Measurements from ENCODE around the gene SERINC4.
A peak's percentile ranks its signal among the peaks of the same experiment; 100 is the strongest.
"Not testable (repeated sequence)": the region's sequence is repeated elsewhere in the genome, so short reads cannot be mapped to it uniquely, and the experiment has no call there.

SERINC4 gene

DNA sequence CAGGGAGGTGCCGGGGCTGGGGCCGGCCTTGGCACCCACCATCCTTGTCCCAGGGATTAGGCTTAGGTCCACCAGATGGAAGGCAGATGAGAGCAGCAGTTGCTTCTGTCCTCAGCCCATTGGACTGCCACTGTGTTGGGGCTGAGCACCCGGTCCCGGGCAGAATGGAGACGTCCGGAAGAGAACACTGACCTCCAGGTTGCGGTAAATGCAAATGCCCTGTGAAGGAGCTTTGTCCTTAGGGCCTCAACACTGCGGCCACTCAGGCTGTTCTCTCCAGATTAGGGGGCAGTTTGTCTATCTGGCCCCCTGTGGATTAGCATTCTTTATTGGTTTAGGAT is at the start of gene SERINC4:
TSS of gene SERINC4 (minus strand) at position 276 of the 341 bp plus-strand sequence. CDS start at position 42, 234 bp downstream.
- TF ChIP-seq GATA1 (IDR thresholded peaks at IDR 0.05; ENCODE audit: low read depth, low read length) (no peak), POLR2A (IDR thresholded peaks at IDR 0.05; ENCODE audit: low read length) (no peak)
- no peak for DNase-seq

DNA sequence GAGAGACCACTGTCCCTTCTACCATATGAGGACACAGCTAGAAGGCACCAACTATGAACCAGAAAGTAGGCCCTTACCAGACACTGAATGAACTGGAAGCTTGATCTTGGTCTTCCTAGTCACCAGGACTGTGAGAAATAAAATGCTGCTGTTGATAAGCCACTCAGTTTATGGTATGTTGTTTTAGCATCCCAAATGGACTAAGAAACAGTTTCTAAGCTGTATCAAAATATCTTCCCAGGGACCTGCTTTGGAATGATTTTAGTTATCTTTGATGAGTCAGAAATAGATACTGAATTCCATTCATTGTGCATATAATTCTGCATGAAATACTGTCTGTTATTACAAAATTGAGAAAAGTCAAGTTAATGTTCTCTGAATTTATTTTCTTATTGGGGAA is 45.4 kb upstream of the SERINC4 start:
- DNase-seq, result no peak
- TF ChIP-seq GATA1 (IDR thresholded peaks at IDR 0.05; ENCODE audit: low read depth, low read length) (no peak), POLR2A (IDR thresholded peaks at IDR 0.05; ENCODE audit: low read length) (no peak)

DNA sequence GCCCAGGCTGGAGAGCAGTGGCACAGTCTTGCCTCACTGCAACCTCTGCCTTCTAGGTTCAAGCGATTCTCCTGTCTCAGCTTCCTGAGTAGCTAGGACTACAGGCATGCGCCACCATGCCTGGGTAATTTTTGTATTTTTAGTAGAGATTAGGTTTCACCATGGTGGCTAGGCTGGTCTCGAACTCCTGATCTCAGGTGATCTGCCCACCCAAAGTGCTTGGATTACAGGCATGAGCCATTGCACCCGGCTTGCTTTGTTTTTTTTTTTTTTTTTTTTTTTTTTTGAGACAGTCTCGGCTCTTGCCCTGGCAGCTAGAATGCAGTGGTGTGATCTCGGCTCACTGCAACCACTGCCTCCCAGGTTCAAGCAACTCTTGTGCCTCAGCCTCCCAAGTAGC is 32.5 kb upstream of the SERINC4 start:
- DNase-seq, result not testable (repeated sequence)

GRCh38 chr15:43831519-43832052 is 31.6 kb upstream of the SERINC4 start:
- DNase-seq, result not testable (repeated sequence)

- DNase-seq, result not testable (repeated sequence)
Measured at GRCh38 chr15:43830691-43831275, 30.8 kb upstream of the SERINC4 start.

DNA sequence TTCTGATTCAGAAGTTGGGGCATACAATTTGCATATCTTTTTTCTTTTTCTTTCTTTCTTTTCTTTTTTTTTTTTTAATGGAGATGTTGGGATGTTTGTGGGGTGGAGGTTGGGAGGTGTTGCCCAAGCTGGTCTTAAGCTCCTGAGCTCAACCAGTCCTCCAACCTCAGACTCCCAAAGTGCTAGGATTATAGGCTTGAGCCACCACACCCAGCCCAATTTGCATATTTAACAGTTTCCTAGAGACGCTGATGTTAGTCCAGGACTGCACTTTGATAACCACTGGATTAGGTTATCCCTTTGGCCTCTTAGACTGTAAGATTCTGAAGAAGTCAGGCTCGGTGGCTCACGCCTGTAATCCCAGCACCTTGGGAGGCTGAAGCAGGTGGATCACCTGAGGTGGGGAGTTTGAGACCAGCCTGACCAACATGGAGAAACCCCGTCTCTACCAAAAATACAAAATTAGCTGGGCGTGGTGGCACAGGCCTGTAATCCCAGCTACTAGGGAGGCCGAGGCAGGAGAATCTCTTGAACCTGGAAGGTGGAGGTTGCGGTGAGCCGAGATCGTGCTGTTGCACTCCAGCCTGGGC is 30.0 kb upstream of the SERINC4 start:
- not testable (repeated sequence) for DNase-seq

- TF ChIP-seq POLR2A (IDR thresholded peaks at IDR 0.05; ENCODE audit: low read length) (no peak), GATA1 (IDR thresholded peaks at IDR 0.05; ENCODE audit: low read depth, low read length) (no peak)
- peak; percentile 12 to 37 for DNase-seq
Measured at GRCh38 chr15:43828061-43828657, 28.1 kb upstream of the SERINC4 start.

DNA sequence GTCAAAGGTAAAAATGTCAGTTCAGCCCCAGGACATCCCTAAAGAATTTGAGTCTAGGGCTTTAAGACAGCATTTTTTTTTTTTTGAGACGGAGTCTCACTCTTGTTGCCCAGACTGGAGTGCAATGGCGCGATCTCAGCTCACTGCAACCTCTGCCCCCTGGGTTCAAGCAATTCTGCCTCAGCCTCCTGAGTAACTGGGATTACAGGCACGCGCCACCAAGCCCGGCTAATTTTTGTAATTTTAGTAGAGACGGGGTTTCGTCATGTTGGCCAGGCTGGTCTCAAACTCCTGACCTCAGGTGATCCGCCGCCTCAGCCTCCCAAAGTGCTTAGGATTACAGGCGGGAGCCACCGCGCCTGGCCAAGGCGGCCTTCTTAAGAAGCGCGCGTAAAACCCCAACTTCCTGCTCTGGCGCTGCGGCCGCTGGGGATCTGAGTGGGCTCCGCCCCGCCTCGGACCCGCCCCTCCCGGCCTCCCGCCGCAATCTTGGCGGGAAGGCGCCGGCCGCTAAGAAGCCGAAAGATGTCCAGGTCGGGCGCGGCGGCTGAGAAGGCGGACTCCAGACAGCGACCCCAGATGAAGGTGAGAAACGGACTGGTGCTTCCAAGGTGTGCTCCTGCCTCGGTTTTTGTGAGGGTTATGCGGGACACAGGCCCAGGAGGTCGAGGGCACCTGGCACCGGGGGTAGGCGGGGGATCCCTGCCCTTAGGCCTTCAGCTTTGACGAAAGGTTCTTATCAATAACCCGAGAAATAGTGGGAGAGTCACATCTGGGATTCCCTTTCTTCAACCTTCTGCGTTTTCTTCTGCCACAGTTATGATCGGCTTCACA is 26.7 kb upstream of the SERINC4 start, which contains the start of gene WDR76:
TSS of gene WDR76 (plus strand) at position 495 of the 834 bp plus-strand sequence. CDS start at position 526, 31 bp downstream.
- DNase-seq, result peak; percentile 93 to 94
- TF ChIP-seq GATA1 (IDR thresholded peaks at IDR 0.05; ENCODE audit: low read depth, low read length) (no peak), POLR2A (IDR thresholded peaks at IDR 0.05; ENCODE audit: low read length) (peak; percentile 72)

GRCh38 chr15:43826029-43826507 is 26.0 kb upstream of the SERINC4 start:
- TF ChIP-seq POLR2A (IDR thresholded peaks at IDR 0.05; ENCODE audit: low read length), result no peak
- no peak for TF ChIP-seq GATA1 (IDR thresholded peaks at IDR 0.05; ENCODE audit: low read depth, low read length)
- no peak for DNase-seq

GRCh38 chr15:43825305-43825704 is 25.3 kb upstream of the SERINC4 start:
- peak; percentile 20 to 37 for DNase-seq

DNA sequence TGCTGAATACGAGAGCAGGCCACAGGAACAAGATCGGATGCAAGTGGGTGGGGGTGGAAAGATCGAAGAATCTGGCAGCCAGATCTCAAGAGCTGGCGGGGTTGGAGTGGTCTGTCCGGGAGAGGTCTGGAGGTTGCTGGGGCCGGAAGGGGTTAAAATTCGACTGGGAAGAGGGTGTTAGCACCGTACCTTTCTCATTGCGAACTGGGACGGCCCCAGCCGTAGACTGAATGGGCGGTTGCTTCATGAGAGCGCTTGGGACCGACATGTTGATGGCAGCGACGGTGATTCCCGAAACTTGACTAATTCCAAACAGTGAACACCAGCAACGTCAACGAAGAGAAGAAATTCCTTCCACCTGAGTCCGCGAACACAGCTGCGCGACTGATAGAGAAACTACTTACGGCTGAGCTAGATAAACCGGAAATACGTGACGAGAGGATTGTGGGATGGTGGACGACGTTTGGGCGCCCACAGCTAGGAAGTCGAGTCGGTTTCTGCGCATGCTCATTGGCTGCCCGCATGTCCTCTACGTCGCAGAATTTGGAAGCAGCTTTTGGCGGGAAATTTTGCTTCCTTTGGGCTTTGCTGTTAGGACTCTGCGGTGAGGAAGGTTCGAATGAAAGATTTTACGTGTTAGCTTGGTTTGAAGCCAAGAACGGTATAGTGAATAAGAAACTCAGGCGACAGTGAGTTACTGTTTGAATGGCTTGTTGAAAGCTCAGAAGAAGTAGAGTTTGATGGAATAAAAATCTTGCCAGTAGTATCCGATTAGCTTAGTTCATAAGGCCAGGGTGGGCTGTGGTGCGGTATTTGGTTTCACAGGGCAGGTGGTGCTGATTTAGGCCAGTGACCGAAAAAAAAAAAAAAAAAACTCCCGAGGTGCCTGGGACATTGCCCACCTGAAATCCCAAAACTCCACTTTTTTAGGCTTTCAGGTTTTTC is 24.6 kb upstream of the SERINC4 start, which contains the start of gene MFAP1:
TSS of gene MFAP1 (minus strand) at position 389 of the 945 bp plus-strand sequence. CDS start at position 268, 121 bp downstream.
- TF ChIP-seq POLR2A (IDR thresholded peaks at IDR 0.05; ENCODE audit: low read length), result peak; percentile 98
- no peak for TF ChIP-seq GATA1 (IDR thresholded peaks at IDR 0.05; ENCODE audit: low read depth, low read length)
- DNase-seq, result peak; percentile 96 to 97

DNA sequence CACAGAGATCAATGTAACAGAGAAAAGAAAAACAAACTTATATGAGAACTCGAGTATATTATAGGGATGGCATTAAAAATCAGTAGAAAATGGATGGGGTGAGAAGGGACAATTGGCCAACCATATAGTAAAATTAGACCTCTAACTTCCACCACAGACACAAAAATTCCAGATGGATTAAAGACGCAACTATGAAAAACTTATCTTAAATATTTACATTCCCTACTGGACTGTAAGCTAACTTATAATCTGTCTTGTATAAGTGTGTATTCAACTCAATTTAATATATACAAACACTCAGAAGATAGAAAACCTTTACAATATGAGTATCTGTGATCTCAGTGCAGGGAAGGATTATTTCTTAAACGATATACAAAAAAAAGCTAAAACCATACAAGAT is 21.5 kb upstream of the SERINC4 start:
- DNase-seq, result no peak
- TF ChIP-seq POLR2A (IDR thresholded peaks at IDR 0.05; ENCODE audit: low read length) (no peak), GATA1 (IDR thresholded peaks at IDR 0.05; ENCODE audit: low read depth, low read length) (no peak)

- not testable (repeated sequence) for DNase-seq
Measured at GRCh38 chr15:43815064-43815463, 15.0 kb upstream of the SERINC4 start.
